ENCODE data around the gene RAB38.

Gene RAB38

GRCh38 chr11:88174709-88175568 is at the start of gene RAB38:
TSS of gene RAB38 (minus strand) at chr11:88175443. CDS start at chr11:88175384, 59 bp downstream.
- DNase-seq = peak; percentile 90 to 92 (median 91)

GRCh38 chr11:88213406-88213805 is 38.2 kb upstream of the RAB38 start:
- no peak for DNase-seq

- DNase-seq = no peak
Measured at GRCh38 chr11:88212300-88212699, 37.1 kb upstream of the RAB38 start.

GRCh38 chr11:88208745-88209144 is 33.5 kb upstream of the RAB38 start:
- peak; percentile 65 to 78 (median 76) for DNase-seq

GRCh38 chr11:88206751-88207150 is 31.5 kb upstream of the RAB38 start:
- peak in 1 of 3 donors; percentile 2 for DNase-seq

GRCh38 chr11:88204353-88204752 is 29.1 kb upstream of the RAB38 start:
- no peak for DNase-seq

GRCh38 chr11:88203604-88204003 is 28.4 kb upstream of the RAB38 start:
- DNase-seq = no peak

GRCh38 chr11:88202498-88202897 is 27.3 kb upstream of the RAB38 start:
- no peak for DNase-seq

- DNase-seq = no peak
Measured at GRCh38 chr11:88196393-88196792, 21.1 kb upstream of the RAB38 start.

- DNase-seq = no peak
Measured at GRCh38 chr11:88195908-88196307, 20.7 kb upstream of the RAB38 start.

- DNase-seq = no peak
Measured at GRCh38 chr11:88194990-88195389, 19.7 kb upstream of the RAB38 start.

- DNase-seq = no peak
Measured at GRCh38 chr11:88193278-88193677, 18.0 kb upstream of the RAB38 start.

- no peak for DNase-seq
Measured at GRCh38 chr11:88188932-88189253, 13.7 kb upstream of the RAB38 start.

- no peak for DNase-seq
Measured at GRCh38 chr11:88188251-88188931, 13.1 kb upstream of the RAB38 start.

- no peak for DNase-seq
Measured at GRCh38 chr11:88183233-88183632, 8.0 kb upstream of the RAB38 start.

GRCh38 chr11:88181776-88182175 is 6.5 kb upstream of the RAB38 start:
- DNase-seq = no peak

GRCh38 chr11:88179971-88180629 is 4.9 kb upstream of the RAB38 start:
- peak in 1 of 3 donors; percentile 25 for DNase-seq

GRCh38 chr11:88179141-88179540 is 3.9 kb upstream of the RAB38 start:
- no peak for DNase-seq

- DNase-seq = peak; percentile 2 to 33 (median 12)
Measured at GRCh38 chr11:88178191-88178590, 2.9 kb upstream of the RAB38 start.

- DNase-seq = peak; percentile 14 to 31 (median 20)
Measured at GRCh38 chr11:88175569-88176075, 379 bp upstream of the RAB38 start.

GRCh38 chr11:88173956-88174355 is 1.3 kb downstream of the RAB38 start:
- no peak for DNase-seq

GRCh38 chr11:88171982-88172381 is 3.3 kb downstream of the RAB38 start:
- no peak for DNase-seq

GRCh38 chr11:88170673-88171072 is 4.6 kb downstream of the RAB38 start:
- no peak for DNase-seq

- no peak for DNase-seq
Measured at GRCh38 chr11:88169881-88170280, 5.4 kb downstream of the RAB38 start.
